Small intestine (tissue), 7 donors: ENCODE data around the gene NID1. TPM values are rescaled to one million over a fixed set of nuclear protein-coding genes. Genes with fewer than 3 reads are reported as not detected.
"Not testable (repeated sequence)": the region's sequence is repeated elsewhere in the genome, so short reads cannot be mapped to it uniquely, and the experiment has no call there.

Experiments
- DNase-seq, 2 donors: peaks; one replicate each; pipeline versions ENCODE4 v3.0.0 to v3.0.0-alpha.2; 2013
- FAIRE-seq: peaks from 2 replicates; lab custom pipeline; 2012; peaks lifted over from hg19 to GRCh38; lab: Jason Lieb, UNC
- H3K27ac ChIP-seq, 3 donors: one replicate each; pipeline ENCODE4 v1.5.1; 2013; ENCODE audit warnings: low read length in 2 of 3, mild to moderate bottlenecking in 2 of 3, control low read depth in 1 of 3, inconsistent platforms in 1 of 3, low read depth in 1 of 3, moderate library complexity in 1 of 3
- H3K27me3 ChIP-seq, 3 donors: one replicate each; pipeline ENCODE4 v1.6.1; 2013; ENCODE audit warnings: low read length in 3 of 3, inconsistent platforms in 1 of 3; ENCODE audit not compliant: control insufficient read depth in 3 of 3, insufficient read depth in 3 of 3
- H3K36me3 ChIP-seq, 3 donors: one replicate each; pipeline ENCODE4 v1.6.1; 2013; ENCODE audit warnings: low read length in 3 of 3, inconsistent platforms in 1 of 3, low read depth in 1 of 3, mild to moderate bottlenecking in 1 of 3, moderate library complexity in 1 of 3; ENCODE audit not compliant: control insufficient read depth in 3 of 3, insufficient read depth in 2 of 3
- H3K4me1 ChIP-seq, 3 donors: one replicate each; pipeline ENCODE4 v1.6.1; 2013; ENCODE audit warnings: low read length in 2 of 3, inconsistent platforms in 1 of 3, low read depth in 1 of 3, mild to moderate bottlenecking in 1 of 3, moderate library complexity in 1 of 3; ENCODE audit not compliant: control insufficient read depth in 3 of 3, insufficient read depth in 2 of 3
- H3K4me3 ChIP-seq, 3 donors: one replicate each; pipeline ENCODE4 v1.5.1; 2013; ENCODE audit warnings: low read length in 3 of 3, control low read depth in 1 of 3, inconsistent platforms in 1 of 3, low read depth in 1 of 3, mild to moderate bottlenecking in 1 of 3, moderate library complexity in 1 of 3
- H3K9me3 ChIP-seq, 2 donors: one replicate each; pipeline ENCODE4 v1.6.1; 2013; ENCODE audit warnings: low read depth in 1 of 2, low read length in 1 of 2; ENCODE audit not compliant: control insufficient read depth in 2 of 2, insufficient read depth in 1 of 2
- WGBS, 3 donors: extraction: QIAGEN DNeasy Blood & Tissue Kit; methylation state at CpG; one replicate each; pipeline ENCODE4 v1.1.7; 2013; 5-methylcytosine and 5-hydroxymethylcytosine counted together
- polyA plus RNA-seq, 4 donors: library from polyadenylated mRNA; stranded (reverse) in 3 of 4; unstranded in 1 of 4; fragments of 200-250 nt in 3 of 4; fragments of 120-200 nt in 1 of 4; gene quantifications; one replicate each; pipeline versions ENCODE4 v1.2.1 to v1.2.3, GENCODE V29; 2013
- donor health status: healthy with polysubstance abuse.
- donor health status: control.
- donor health status: control.
- donor health status: Bipolar disorder and iron deficiency.
- donor health status: healthy.

Gene NID1
- polyA plus RNA-seq, 4 donors: 0.67 to 62.0 (median 19.9) TPM

DNA sequence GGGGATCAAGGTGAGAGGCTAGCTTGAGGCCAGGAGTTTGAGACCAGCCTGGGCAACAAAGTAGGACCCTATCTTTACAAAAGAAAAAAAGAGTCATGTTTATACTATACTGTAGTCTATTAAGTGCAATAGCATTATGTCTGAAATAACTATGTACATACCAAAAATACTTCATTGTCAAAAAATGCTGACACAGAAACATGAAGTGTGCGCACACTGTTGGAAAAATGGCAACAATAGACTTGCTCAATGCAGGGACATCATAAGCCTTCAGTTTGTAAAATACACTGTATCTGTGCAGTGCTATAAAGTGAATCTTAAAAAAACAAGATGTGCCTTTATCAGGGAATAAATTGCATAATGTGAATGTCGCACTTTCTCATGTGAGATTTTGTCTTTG is 14.1 kb upstream of the NID1 start:
- DNase-seq (no peak), FAIRE-seq (no peak)
- WGBS, 3 donors: 87 to 95% (median 95%) methylated on average over 2 of the region's 2 CpGs
- peaks cover 0 to 3% of the 10 kb centered on the region in 2 donors for H3K9me3 ChIP-seq
- no peak overlapping the region for H3K27ac ChIP-seq
- no peaks in the 10 kb centered on the region for H3K36me3 ChIP-seq
- no peaks in the 10 kb centered on the region for H3K27me3 ChIP-seq
- H3K4me1 ChIP-seq: peaks cover 0 to 3% (median 0%) of the 10 kb centered on the region in 3 donors
- H3K4me3 ChIP-seq: no peak overlapping the region

DNA sequence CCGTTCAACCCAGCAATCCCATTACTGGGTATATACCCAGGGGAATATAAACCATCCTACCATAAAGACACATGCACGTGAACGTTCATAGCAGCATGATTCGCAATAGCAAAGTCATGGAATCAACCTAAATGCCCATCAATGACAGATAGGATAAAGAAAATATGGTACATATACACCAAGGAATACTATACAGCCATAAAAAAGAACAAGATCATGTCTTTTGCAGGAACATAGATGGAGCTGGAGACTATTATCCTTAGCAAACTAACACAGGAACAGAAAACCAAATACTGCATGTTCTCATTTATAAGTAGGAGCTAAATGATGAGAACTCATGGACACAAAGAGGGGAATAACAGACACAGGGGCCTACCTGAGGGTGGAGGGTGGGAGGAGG is 13.2 kb upstream of the NID1 start:
- WGBS, 3 donors: 96 to 97% (median 96%) methylated on average over 4 of the region's 4 CpGs

DNA sequence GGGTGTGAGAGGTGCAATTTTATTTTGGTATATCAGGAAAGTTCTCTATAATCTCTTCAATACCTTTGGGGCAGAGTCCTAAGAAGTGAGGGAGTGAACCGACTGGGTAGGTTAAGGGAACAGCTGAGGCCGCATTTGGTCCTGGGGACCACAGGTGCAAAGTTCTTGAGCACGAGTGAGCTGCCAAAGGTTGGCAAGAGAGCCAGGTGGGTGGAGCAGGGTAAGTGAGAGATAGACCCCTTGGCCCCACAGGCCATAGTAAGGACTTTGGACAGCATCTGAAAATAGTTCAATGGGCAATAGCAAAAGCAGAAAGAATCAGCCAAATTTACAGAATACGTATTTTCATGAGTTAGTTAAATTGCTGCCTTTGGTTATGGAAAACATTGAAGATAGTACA is 11.0 kb upstream of the NID1 start:
- 17 to 66% (median 39%) methylated on average over 4 of the region's 4 CpGs for WGBS, 3 donors
- H3K36me3 ChIP-seq: no peaks in the 10 kb centered on the region
- no peak overlapping the region for H3K27ac ChIP-seq
- peaks cover 0 to 3% (median 0%) of the 10 kb centered on the region in 3 donors for H3K4me1 ChIP-seq
- DNase-seq: peak; percentile 38 to 69
- no peaks in the 10 kb centered on the region for H3K27me3 ChIP-seq
- no peak for FAIRE-seq
- peaks cover 0 to 4% of the 10 kb centered on the region in 2 donors for H3K9me3 ChIP-seq
- no peak overlapping the region for H3K4me3 ChIP-seq

More for the DNA sequence above, 13.2 kb upstream of the NID1 start:
- H3K27ac ChIP-seq, FAIRE-seq, H3K36me3 ChIP-seq, H3K9me3 ChIP-seq, H3K4me3 ChIP-seq, H3K27me3 ChIP-seq, H3K4me1 ChIP-seq, DNase-seq: not testable (repeated sequence)

DNA sequence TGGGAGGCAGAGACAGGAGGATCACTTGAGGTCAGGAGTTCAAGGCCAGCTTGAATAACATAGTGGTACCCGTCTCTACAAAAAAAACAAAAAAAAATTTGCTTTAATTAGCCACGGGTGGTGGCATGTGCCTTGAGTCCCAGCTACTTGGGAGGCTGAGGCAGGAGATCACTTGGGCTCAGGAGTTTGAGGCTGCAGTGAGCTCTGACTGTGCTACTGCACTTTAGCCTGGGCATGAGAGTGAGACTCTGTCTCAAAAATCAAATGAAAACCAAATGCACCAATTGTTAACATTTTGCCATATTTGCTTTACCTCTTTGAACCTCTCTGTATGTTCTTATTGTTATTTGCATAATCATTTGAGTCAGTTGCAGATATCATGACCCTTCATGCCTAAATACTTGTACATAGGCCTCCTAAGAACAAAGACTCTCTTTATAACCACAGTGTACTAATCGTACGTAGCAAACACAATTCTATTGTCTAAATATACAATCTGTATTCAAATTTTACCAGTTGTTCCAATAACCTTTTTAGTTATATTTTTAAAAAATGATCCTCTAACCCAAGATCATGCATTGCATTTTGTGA is 8.5 kb upstream of the NID1 start:
- Histone ChIP-seq H3K27me3 (no peaks in the 10 kb centered on the region), H3K4me3 (no peak overlapping the region), H3K27ac (no peak overlapping the region), H3K9me3 (peaks cover 0 to 8% of the 10 kb centered on the region in 2 donors), H3K4me1 (peaks cover 0 to 3% (median 0%) of the 10 kb centered on the region in 3 donors), H3K36me3 (no peaks in the 10 kb centered on the region)
- no peak for FAIRE-seq
- WGBS, 3 donors: 82 to 85% (median 83%) methylated on average over 4 of the region's 4 CpGs
- no peak for DNase-seq

DNA sequence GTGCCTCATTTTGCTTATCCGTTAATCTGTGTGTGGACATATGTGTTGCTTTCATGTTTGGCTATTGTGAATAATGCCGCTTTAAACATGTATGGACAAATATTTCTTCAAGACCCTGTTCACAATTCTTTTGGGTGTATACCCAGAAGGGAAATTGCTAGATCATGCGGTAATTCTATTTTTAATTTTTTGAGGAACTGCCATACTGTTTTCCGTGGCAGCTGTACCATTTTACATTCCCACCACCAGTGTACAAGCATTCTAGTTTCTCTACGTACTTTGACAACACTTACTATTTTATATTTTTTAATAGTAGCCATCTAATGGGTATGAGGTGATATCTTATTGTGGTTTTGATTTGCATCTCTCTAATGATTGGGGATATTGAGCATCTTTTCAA is 7.1 kb upstream of the NID1 start:
- FAIRE-seq (no peak), DNase-seq (no peak)
- no peak overlapping the region for H3K27ac ChIP-seq
- WGBS, 3 donors: 67 to 93% (median 88%) methylated on average over 5 of the region's 5 CpGs
- peaks cover 0 to 2% (median 0%) of the 10 kb centered on the region in 3 donors for H3K27me3 ChIP-seq
- H3K4me1 ChIP-seq: peaks cover 0 to 3% (median 0%) of the 10 kb centered on the region in 3 donors
- H3K9me3 ChIP-seq: peaks cover 0 to 8% of the 10 kb centered on the region in 2 donors
- no peaks in the 10 kb centered on the region for H3K36me3 ChIP-seq
- no peak overlapping the region for H3K4me3 ChIP-seq

DNA sequence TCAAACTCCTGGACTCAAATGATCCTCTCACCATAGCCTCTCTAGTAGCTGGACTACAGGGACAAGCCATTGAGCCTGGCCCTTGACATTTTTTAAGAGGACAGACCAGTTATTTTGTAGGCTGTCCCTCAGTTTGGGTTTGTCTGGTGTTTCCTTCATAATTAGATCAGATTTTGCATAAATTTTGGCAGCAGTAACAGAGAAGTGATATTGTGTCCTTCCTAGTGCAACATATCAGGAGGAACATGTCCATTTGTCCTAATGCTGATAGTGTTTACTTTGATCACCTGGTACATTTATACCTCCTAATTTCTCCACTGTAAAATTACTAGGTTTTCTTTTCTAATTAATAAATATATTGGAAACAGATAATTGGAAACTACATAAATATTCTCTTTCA is 5.9 kb upstream of the NID1 start:
- Histone ChIP-seq H3K9me3 (peaks cover 0 to 8% of the 10 kb centered on the region in 2 donors), H3K36me3 (no peaks in the 10 kb centered on the region)
- FAIRE-seq: no peak

DNA sequence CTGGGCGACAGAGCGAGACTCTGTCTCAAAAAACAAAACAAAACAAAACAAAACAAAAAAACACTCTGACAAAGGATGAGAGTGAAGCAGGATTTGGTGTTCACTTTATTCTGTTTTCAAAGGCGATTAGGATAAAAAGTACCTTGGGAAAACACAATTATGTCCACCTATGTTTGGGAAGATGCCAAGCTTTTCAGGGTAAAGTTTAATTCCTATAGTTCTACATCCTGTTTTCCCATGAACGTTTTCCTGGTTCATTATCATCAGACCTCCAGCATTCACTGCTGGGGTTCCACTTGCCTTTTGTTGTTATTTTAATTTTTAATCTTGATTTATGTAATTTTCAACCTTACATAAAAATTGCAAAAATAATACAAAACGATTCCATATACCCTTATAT is 4.9 kb upstream of the NID1 start:
- Histone ChIP-seq H3K36me3 (no peaks in the 10 kb centered on the region), H3K9me3 (peaks cover 0 to 7% of the 10 kb centered on the region in 2 donors), H3K4me1 (peaks cover 0 to 6% (median 0%) of the 10 kb centered on the region in 3 donors), H3K4me3 (no peak overlapping the region), H3K27me3 (peaks cover 0 to 24% (median 2%) of the 10 kb centered on the region in 3 donors), H3K27ac (no peak overlapping the region)
- no peak for DNase-seq
- FAIRE-seq: no peak
- WGBS, 3 donors: 77 to 86% (median 77%) methylated on average over 5 of the region's 5 CpGs

More for the DNA sequence above, 5.9 kb upstream of the NID1 start:
- Histone ChIP-seq H3K27ac (no peak overlapping the region), H3K4me3 (no peak overlapping the region), H3K4me1 (peaks cover 0 to under 1% (median 0%) of the 10 kb centered on the region in 3 donors), H3K27me3 (peaks cover 0 to 15% (median 0%) of the 10 kb centered on the region in 3 donors)
- no peak for DNase-seq

DNA sequence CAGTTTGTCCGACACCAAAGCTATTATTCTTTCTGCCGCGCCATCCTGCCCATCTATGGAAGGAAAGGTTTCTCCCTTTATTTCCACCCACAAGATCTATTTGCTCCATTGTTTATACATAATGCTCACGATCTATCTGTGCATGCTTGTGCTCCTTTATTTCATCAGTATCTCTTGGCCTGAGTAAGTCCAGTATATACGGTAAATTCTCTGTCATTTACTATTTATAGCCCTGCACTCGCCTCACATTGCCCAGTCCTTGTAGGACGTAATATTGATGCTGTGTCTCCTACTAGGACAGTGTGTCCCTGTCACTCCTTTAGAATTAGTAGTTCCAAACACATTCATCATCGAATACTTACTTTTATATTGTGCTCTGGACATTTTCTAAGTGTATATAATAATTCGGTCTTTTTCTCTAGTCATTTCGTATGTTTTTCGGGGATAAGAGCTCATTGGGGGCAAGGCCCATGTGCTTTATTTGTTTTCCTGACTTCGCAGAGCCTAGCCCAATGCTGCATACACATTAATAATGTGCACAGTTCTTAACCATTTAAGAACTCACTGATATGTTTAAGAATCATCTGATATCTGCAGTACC is 3.1 kb upstream of the NID1 start:
- H3K4me1 ChIP-seq: peaks cover 0 to 10% (median 0%) of the 10 kb centered on the region in 3 donors
- H3K27me3 ChIP-seq: peaks cover 6 to 38% (median 10%) of the 10 kb centered on the region in 3 donors
- 62 to 71% (median 69%) methylated on average over 12 of the region's 12 CpGs for WGBS, 3 donors
- H3K4me3 ChIP-seq: no peak overlapping the region
- DNase-seq (peak in 1 of 2 donors; percentile 18), FAIRE-seq (no peak)
- peak overlapping the region in 1 of 3 donors; percentile 67 for H3K27ac ChIP-seq
- peaks cover 0 to 6% of the 10 kb centered on the region in 2 donors for H3K9me3 ChIP-seq
- peaks cover 0 to 2% (median 0%) of the 10 kb centered on the region in 3 donors for H3K36me3 ChIP-seq
